ENCODE data around the gene CES1. TPM values are rescaled to one million over a fixed set of nuclear protein-coding genes. Genes with fewer than 3 reads are reported as not detected.
A peak's percentile ranks its signal among the peaks of the same experiment; 100 is the strongest.
"Not testable (repeated sequence)": the region's sequence is repeated elsewhere in the genome, so short reads cannot be mapped to it uniquely, and the experiment has no call there.

CES1 gene
- total RNA-seq, 1 donor from 2014 or later, result not detected

GRCh38 chr16:55815320-55815719 lies 17.6 kb downstream of the CES1 start:
- Mint-ChIP-seq H3K9me3 (ENCODE audit: unreplicated experiment) (no peaks in the 10 kb centered on the region), H3K36me3 (ENCODE audit: unreplicated experiment) (no peaks in the 10 kb centered on the region), H3K27ac (ENCODE audit: unreplicated experiment) (no peak overlapping the region), H3K4me3 (ENCODE audit: unreplicated experiment) (no peak overlapping the region), H3K27me3 (ENCODE audit: unreplicated experiment) (no peaks in the 10 kb centered on the region), H3K4me1 (ENCODE audit: unreplicated experiment) (no peaks in the 10 kb centered on the region)
- TF ChIP-seq CTCF (IDR thresholded peaks at IDR 0.05), result no peak
- peak; percentile 34 for DNase-seq (ENCODE audit: extremely low spot score, unreplicated experiment)

GRCh38 chr16:55814174-55814573 lies 18.7 kb downstream of the CES1 start:
- H3K27me3 Mint-ChIP-seq (ENCODE audit: unreplicated experiment); H3K27ac Mint-ChIP-seq (ENCODE audit: unreplicated experiment); H3K9me3 Mint-ChIP-seq (ENCODE audit: unreplicated experiment): not testable (repeated sequence)

GRCh38 chr16:55813730-55814129 lies 19.2 kb downstream of the CES1 start:
- not testable (repeated sequence) for H3K27ac Mint-ChIP-seq (ENCODE audit: unreplicated experiment); H3K36me3 Mint-ChIP-seq (ENCODE audit: unreplicated experiment); H3K4me1 Mint-ChIP-seq (ENCODE audit: unreplicated experiment); H3K4me3 Mint-ChIP-seq (ENCODE audit: unreplicated experiment); H3K27me3 Mint-ChIP-seq (ENCODE audit: unreplicated experiment); H3K9me3 Mint-ChIP-seq (ENCODE audit: unreplicated experiment)
- DNase-seq (ENCODE audit: extremely low spot score, unreplicated experiment), result peak; percentile 42

More at GRCh38 chr16:55814174-55814573, 18.7 kb downstream of the CES1 start:
- DNase-seq (ENCODE audit: extremely low spot score, unreplicated experiment); H3K36me3 Mint-ChIP-seq (ENCODE audit: unreplicated experiment); H3K4me3 Mint-ChIP-seq (ENCODE audit: unreplicated experiment); H3K4me1 Mint-ChIP-seq (ENCODE audit: unreplicated experiment): not testable (repeated sequence)

GRCh38 chr16:55812951-55813350 lies 19.9 kb downstream of the CES1 start:
- Mint-ChIP-seq H3K4me1 (ENCODE audit: unreplicated experiment) (no peaks in the 10 kb centered on the region), H3K27ac (ENCODE audit: unreplicated experiment) (no peak overlapping the region), H3K4me3 (ENCODE audit: unreplicated experiment) (no peak overlapping the region), H3K36me3 (ENCODE audit: unreplicated experiment) (no peaks in the 10 kb centered on the region), H3K27me3 (ENCODE audit: unreplicated experiment) (no peaks in the 10 kb centered on the region), H3K9me3 (ENCODE audit: unreplicated experiment) (no peaks in the 10 kb centered on the region)
- no peak for DNase-seq (ENCODE audit: extremely low spot score, unreplicated experiment)
- TF ChIP-seq CTCF (IDR thresholded peaks at IDR 0.05), result no peak

- peak; percentile 53 for DNase-seq (ENCODE audit: extremely low spot score, unreplicated experiment)
- Mint-ChIP-seq H3K4me3 (ENCODE audit: unreplicated experiment) (no peak overlapping the region), H3K4me1 (ENCODE audit: unreplicated experiment) (no peaks in the 10 kb centered on the region), H3K27ac (ENCODE audit: unreplicated experiment) (no peak overlapping the region), H3K36me3 (ENCODE audit: unreplicated experiment) (no peaks in the 10 kb centered on the region), H3K27me3 (ENCODE audit: unreplicated experiment) (no peaks in the 10 kb centered on the region), H3K9me3 (ENCODE audit: unreplicated experiment) (no peaks in the 10 kb centered on the region)
- no peak for TF ChIP-seq CTCF (IDR thresholded peaks at IDR 0.05)
Observed at GRCh38 chr16:55811811-55812210, 21.1 kb downstream of the CES1 start.

- TF ChIP-seq CTCF (IDR thresholded peaks at IDR 0.05), result no peak
- Mint-ChIP-seq H3K36me3 (ENCODE audit: unreplicated experiment) (no peaks in the 10 kb centered on the region), H3K4me3 (ENCODE audit: unreplicated experiment) (no peak overlapping the region), H3K4me1 (ENCODE audit: unreplicated experiment) (no peaks in the 10 kb centered on the region), H3K9me3 (ENCODE audit: unreplicated experiment) (no peaks in the 10 kb centered on the region), H3K27me3 (ENCODE audit: unreplicated experiment) (no peaks in the 10 kb centered on the region), H3K27ac (ENCODE audit: unreplicated experiment) (no peak overlapping the region)
- DNase-seq (ENCODE audit: extremely low spot score, unreplicated experiment), result peak; percentile 63
Observed at GRCh38 chr16:55810451-55810961, 22.4 kb downstream of the CES1 start.

Data from osteocyte (in vitro differentiated cells).